HG03457 (cell line): Measurements from ENCODE around the gene LMNTD2.
A peak's percentile ranks its signal among the peaks of the same experiment; 100 is the strongest.

ENCODE experiments used
- ATAC-seq: cut with Tn5 transposase; IDR thresholded peaks from one replicate; pipeline ENCODE4 v1.9.1; 2021; ENCODE audit warnings: moderate number of reproducible peaks; ENCODE audit not compliant: unreplicated experiment

Gene LMNTD2

GRCh38 chr11:568306-569157 lies 8.0 kb upstream of the LMNTD2 start:
- ATAC-seq, result peak; percentile 66

DNA sequence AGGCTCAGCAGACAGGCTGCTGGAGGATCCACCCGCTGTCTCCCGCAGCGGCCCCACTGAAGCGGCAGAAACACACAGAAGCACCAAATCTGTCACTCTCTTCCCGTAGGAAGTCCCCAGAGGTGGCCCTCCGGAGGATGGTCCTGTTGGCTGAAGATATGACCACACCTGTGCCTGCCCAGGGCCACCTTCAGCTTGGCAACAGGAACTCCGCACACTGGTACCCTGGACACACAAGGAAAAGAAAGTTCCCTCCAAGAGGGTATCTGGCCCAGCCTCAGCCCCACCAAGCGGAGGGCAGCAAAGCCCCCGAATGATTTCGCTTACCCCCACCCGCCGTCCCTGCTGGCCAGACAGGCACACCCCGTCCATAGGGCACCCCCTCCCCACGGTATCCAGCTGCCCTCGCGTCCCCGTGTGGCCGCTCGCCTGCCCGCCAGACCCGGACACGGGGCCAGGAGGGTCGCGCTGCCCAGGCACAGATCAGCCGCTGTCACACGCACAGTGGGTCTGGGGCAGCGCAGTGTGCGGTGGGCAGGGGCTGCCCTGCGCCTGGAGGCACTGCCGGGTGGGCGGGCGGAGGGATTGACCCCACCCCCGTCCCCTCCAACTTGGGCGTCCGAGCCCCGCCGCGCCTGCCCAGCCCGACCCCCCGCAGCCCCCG lies 7.2 kb upstream of the LMNTD2 start:
- ATAC-seq, result no peak

- no peak for ATAC-seq
Observed at GRCh38 chr11:567011-567628, 6.6 kb upstream of the LMNTD2 start.

DNA sequence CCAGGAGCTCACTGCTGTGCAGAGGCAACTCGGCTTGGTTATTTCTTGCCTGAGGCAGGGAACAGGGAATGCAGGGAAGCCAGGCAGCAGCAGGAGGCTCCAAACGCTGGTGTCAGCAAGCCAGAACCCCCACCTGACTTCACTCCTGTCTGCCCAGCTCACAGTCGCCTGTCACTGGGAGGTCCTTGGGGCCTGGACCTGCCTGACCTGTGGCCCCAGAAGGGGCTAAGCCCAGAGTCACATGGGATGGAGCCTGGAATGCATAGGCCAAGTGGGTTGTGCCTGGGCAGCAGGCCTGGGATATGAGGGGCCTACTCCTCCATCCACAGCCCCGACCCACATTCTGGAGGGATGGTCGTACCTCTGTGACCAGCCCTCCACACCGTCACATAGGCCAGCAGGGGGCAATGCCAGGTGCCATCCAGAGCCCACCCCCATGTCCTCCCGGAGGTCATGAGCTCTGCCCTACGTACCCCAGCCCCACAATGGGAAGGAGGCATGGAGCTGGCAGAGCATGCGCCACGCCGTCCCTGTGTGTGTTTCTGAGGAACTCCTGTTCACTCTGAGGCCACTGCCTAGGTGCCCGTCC lies 5.5 kb upstream of the LMNTD2 start:
- ATAC-seq, result no peak

DNA sequence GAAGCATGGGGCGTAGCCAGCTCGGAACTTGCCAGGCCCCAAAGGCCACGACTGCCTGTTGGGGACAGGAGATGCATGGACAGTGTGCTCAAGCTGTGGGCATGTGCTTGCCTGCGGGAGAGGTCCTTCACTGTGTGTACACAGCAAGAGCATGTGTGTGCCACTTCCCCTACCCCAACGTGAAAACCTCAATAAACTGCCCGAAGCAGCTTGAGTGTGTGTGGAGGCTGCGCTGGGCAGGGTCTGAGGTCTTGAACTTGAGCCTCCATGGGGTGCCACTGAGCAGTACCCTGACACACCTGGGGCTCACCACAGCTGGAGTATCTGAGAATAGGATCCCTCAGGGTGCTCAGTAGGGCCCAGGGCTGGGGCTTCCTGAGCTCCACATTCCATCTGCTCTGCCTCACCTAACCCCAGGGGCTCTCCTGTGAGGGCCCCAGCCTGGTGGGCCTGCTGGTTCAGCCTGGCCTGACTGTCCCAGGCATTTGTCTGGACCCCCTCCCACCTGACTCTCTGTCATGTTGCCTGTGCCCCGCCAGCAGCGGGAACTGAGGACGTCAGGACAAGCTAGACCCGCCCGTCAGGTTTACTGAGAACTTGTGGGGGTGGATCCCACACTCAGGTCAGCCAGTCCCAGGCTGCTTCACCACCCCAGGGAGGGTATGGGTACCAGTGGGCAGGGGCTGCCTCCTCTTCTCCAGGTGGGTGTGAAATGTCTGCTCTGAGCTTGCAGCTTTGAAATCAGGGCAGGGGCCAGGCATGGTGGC lies 3.5 kb upstream of the LMNTD2 start:
- ATAC-seq, result no peak

DNA sequence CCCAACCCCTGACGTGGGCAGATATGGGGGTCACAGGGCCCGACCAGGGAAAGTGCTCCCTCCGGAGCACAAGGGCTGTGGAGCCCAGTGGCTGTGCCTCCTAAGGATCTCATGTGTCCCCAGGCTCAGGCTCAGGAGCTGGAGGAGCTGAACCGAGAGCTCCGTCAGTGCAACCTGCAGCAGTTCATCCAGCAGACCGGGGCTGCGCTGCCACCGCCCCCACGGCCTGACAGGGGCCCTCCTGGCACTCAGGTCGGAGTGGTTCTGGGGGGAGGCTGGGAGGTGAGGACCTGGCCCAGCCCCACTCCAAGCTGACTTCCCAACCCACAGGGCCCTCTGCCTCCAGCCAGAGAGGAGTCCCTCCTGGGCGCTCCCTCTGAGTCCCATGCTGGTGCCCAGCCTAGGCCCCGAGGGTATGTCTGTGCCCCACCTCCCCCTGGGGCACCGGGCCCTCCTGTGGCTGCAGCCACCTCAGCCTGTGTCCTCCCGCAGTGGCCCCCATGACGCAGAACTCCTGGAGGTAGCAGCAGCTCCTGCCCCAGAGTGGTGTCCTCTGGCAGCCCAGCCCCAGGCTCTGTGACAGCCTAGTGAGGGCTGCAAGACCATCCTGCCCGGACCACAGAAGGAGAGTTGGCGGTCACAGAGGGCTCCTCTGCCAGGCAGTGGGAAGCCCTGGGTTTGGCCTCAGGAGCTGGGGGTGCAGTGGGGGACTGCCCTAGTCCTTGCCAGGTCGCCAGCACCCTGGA lies 2.7 kb upstream of the LMNTD2 start:
- no peak for ATAC-seq

- no peak for ATAC-seq
Observed at GRCh38 chr11:562046-562645, 1.6 kb upstream of the LMNTD2 start.

DNA sequence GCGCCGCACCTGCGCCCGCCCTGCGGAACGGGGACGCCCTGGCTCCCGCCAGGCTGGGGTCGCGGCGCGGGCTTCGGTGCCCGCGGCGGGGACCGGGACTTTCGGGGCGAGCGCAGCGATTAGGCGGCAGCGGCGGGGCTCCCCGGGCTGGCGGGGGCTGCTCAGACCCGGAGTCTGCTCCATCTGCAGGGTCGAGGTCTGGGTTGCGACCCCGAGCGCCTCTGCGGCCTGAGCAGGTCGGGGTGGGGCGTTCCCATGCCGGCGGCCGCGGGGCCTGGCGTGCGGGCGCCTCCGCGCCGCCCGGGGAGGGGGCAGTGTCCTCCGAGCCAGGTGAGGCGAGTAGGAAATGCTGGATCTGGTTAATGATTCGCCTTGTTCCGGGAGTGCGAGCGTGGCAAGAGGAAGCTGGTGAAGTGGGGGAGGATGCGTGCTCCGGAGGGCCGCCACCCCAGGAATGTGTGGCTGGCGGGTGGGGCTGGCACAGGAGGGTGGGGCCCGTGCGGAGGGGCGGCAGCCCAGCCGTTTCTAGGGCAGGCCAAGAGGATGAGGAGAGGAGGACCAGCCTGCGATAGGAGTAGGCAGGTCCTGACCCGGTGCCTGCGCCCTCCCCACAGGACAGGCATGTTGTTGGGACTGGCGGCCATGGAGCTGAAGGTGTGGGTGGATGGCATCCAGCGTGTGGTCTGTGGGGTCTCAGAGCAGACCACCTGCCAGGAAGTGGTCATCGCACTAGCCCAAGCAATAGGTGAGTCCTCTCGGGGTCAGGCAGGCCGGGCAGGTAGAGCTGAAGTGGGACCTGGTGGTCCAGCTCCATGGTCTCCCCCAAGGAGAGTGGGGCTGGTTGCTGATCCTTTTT lies 838 bp upstream of the LMNTD2 start:
- ATAC-seq, result peak; percentile 9

DNA sequence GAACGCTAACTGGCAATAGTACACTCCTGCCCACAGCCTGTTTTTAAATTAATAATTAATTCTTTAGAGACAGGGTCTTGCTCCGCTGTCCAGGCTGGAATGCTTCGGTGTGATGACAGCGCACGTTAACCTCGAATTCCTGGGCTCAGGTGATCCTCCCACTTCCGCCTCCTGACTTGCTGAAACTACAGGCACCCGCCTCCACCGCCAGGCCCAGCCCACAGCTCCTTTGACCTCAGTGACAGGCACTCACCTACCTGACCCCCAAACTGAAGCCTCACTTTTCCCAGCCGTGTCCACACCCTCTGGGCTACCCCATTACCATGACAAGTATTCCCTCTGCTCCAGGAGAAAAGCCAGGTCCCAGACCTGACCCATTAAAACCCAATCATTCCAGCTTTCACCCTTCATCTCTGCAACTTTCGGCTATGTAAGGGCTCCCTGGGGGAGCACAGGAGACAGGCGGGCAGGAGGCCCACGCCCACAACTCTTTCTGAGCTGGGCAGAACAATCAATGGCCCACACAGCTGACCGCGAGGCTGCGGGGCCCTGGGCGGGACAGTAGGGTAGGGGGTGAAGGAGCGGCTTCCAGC lies 730 bp downstream of the LMNTD2 start:
- no peak for ATAC-seq

DNA sequence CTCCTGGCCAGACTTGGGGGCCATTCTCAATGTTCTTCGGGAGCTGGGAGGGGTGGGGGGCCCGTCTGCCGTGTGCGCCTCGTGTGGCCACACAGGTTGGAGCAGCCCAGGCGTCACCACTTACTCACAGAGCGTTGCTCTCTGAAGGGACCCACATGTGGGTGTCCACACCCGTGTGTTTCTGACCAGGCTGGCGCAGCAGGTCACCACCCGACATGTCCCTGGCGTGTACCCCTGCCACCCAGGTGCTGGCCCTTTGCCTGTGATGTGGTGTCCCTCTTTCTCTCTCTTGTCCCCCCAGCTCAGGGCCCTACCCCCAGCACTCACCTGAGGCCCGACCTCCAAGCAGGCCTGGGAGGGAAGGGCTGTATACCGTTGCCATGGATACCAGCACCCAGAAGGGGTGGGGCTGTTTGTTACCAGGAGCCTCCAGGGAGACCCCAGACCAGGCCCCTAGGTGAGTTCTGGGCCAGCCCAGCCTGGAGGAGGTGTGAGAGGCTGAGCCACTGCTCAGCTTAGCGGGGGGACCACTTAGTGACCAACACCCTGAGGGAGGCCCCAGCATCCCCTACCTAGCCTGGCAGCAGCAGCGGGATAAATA lies 1.4 kb downstream of the LMNTD2 start:
- no peak for ATAC-seq

- ATAC-seq, result no peak
Observed at GRCh38 chr11:558503-558902, 2.0 kb downstream of the LMNTD2 start.

- no peak for ATAC-seq
Observed at GRCh38 chr11:557328-558132, 3.0 kb downstream of the LMNTD2 start.

DNA sequence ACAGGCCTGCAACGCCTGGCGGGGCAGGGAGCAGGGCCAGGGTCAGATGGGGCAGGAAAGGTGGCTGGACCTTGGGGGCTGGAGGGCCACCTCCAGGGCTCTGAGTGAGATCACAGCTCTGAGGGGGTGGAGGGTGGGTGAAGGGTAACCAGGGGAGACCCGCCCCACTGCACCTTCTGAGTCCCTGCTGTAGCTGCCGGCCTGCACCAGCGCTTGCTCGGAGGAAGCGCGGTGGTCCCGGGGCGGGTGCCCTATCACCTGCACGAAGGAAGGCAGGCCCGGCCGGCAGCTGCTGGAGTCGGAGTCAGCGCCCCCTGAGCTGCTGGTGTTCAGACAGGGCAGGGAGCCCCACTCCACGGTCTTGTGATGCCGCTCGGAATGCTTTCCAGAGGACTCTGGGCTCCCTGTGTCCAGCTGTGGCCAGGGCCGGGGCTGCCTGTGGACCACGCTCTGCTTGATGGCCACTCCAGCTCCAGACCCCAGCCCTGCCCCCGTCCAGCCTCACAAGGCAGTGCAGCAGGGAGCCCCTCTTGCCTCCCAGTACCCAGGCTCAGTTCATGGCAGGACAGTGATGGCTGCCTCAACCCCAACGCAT lies 3.8 kb downstream of the LMNTD2 start:
- no peak for ATAC-seq

GRCh38 chr11:555780-556661 lies 4.5 kb downstream of the LMNTD2 start:
- no peak for ATAC-seq

DNA sequence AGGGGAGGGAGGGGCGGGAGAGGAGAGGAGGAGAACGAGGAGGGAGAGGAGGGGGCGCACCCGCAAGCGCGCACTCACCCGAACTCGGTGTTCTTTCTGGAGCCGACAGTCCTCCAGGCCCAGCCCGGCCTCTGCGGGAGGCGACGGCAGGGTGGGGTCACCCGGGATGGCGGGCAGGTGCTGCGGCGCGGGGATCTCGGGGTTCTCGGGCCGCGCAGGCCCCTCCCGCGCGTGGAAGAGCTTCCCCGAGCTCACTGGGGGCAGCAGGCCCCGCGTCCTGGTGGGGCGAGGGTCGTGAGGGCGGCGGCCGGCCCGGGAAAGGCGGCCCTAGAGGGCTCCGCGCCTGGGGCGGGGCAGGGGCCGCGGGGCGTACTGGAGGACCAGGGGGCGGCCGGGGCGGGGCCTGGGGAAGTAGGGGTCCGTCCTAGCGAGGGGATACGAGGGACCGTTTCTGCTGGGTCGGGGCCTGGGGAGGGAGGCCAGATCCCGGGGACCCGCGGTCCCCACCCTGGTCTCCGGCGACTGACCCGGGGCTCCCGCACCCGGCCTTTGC lies 5.2 kb downstream of the LMNTD2 start:
- no peak for ATAC-seq
